ENCODE results near the gene CBFA2T3.

The CBFA2T3 gene

DNA sequence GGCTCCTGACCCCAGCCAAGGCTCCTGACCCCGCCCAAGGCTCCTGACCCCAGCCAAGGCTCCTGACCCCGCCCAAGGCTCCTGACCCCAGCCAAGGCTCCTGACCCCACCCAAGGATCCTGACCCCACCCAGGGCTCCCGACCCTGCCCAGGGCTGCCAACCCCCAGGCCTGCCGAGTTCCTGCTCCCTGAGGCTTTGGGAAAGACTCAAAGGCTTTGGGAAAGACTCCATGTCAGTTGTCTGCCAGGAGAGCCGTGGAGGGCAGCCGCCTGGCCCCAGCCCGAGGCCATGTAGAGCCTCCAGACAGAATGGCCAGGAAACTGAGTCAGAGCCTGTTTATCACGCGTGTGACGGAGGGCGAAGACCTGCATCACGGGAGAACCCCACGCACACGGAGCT is 21.1 kb downstream of the CBFA2T3 start:
- Histone ChIP-seq H3K4me1 (ENCODE audit: control insufficient read depth, insufficient read depth, low read length, unreplicated experiment) (no peaks in the 10 kb centered on the region), H3K79me2 (ENCODE audit: control insufficient read depth, insufficient read depth, low read length, unreplicated experiment) (no peaks in the 10 kb centered on the region), H3K27ac (ENCODE audit: low read depth, low read length) (no peak overlapping the region), H3K36me3 (ENCODE audit: insufficient read depth, low read length) (no peaks in the 10 kb centered on the region), H2AFZ (ENCODE audit: low read length, unreplicated experiment) (no peak overlapping the region), H3K4me3 (ENCODE audit: low read depth, low read length) (no peak overlapping the region), H3K27me3 (ENCODE audit: insufficient read depth, low read length) (peaks cover 32% of the 10 kb centered on the region)

DNA sequence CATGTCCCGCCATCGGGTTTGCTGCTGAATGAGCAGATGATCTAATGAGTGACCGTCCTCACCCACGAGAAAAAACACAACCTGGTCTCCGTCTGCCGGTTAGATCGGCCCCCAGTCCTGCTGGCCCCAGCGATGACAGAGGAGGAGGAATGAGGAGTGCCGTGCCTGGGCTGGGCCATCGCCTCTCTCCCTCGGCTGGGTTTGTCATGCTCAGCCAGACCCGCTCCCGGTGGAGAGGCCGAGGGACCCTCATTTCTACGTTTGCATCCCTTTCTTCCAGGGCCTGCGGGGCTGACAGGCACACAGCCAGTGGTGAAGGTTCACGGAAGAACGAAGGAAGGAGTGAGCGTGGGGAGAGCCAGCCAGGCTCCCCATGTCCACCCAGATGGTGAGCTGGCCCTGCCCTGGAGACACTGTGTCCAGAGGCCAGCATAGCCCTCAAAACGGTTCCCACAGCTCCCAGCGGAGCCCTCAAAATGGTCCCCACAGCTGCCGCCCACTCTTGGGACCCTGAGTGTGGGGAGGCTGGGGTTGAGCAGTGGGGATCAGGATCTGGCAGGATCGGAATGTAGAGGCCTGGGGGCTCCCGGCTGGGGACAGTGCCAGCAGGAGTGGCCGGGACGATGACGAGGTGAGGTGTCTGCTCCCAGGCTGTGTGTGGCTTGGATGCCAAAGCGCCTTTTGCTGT is 23.9 kb downstream of the CBFA2T3 start:
- Histone ChIP-seq H3K36me3 (ENCODE audit: insufficient read depth, low read length) (no peaks in the 10 kb centered on the region), H3K27ac (ENCODE audit: low read depth, low read length) (no peak overlapping the region), H3K27me3 (ENCODE audit: insufficient read depth, low read length) (peaks cover 21% of the 10 kb centered on the region; the same call in 1 of the 2 replicates), H3K79me2 (ENCODE audit: control insufficient read depth, insufficient read depth, low read length, unreplicated experiment) (no peaks in the 10 kb centered on the region), H2AFZ (ENCODE audit: low read length, unreplicated experiment) (no peak overlapping the region), H3K4me1 (ENCODE audit: control insufficient read depth, insufficient read depth, low read length, unreplicated experiment) (no peaks in the 10 kb centered on the region), H3K4me3 (ENCODE audit: low read depth, low read length) (no peak overlapping the region)

DNA sequence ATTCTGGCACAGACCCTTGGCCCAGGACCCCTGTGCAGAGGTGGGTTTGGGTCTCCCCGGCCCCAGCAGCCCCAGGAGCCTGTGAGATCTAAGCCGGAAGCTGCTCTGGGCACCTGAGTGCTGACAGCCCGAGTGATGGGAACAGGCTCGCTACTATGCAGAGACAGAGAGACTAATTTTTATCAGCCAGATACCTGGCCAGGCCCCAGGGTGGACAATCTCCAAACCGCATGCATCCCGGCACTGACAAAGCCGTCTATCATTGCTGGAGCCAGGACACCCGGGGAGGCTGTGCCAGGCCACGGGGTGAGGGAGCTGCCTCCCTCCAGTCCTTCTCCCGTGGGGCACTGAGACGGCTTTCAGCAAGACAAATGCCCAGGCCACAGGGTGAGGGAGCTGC is 25.0 kb downstream of the CBFA2T3 start:
- Histone ChIP-seq H3K27ac (ENCODE audit: low read depth, low read length) (no peak overlapping the region), H3K79me2 (ENCODE audit: control insufficient read depth, insufficient read depth, low read length, unreplicated experiment) (no peaks in the 10 kb centered on the region), H3K27me3 (ENCODE audit: insufficient read depth, low read length) (peaks cover 23% of the 10 kb centered on the region), H3K36me3 (ENCODE audit: insufficient read depth, low read length) (no peaks in the 10 kb centered on the region), H3K4me3 (ENCODE audit: low read depth, low read length) (no peak overlapping the region), H3K4me1 (ENCODE audit: control insufficient read depth, insufficient read depth, low read length, unreplicated experiment) (no peaks in the 10 kb centered on the region), H2AFZ (ENCODE audit: low read length, unreplicated experiment) (no peak overlapping the region)

DNA sequence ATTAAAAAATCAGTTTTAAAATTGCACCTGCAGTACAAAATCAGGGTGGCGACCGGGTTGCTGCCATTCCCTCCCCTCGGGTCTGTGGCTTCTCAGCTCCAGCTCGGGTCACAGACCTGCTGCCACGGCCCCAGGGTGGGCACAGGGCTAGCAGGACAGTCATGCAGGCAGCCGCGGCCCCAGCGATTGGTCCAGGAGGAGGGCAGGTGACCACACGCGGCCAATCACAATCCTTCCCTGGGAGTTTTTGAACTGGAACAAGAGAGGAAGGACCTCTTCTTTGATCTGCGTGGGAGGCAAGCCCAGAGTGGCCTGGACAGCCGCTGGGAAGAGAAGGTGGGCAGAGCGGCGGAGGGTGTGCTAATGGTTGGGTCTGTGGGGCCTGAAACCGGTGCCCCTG is 25.5 kb downstream of the CBFA2T3 start:
- Histone ChIP-seq H3K4me1 (ENCODE audit: control insufficient read depth, insufficient read depth, low read length, unreplicated experiment) (no peaks in the 10 kb centered on the region), H3K4me3 (ENCODE audit: low read depth, low read length) (no peak overlapping the region), H3K27me3 (ENCODE audit: insufficient read depth, low read length) (peaks cover 21% of the 10 kb centered on the region), H2AFZ (ENCODE audit: low read length, unreplicated experiment) (no peak overlapping the region), H3K36me3 (ENCODE audit: insufficient read depth, low read length) (no peaks in the 10 kb centered on the region), H3K79me2 (ENCODE audit: control insufficient read depth, insufficient read depth, low read length, unreplicated experiment) (no peaks in the 10 kb centered on the region), H3K27ac (ENCODE audit: low read depth, low read length) (no peak overlapping the region)

DNA sequence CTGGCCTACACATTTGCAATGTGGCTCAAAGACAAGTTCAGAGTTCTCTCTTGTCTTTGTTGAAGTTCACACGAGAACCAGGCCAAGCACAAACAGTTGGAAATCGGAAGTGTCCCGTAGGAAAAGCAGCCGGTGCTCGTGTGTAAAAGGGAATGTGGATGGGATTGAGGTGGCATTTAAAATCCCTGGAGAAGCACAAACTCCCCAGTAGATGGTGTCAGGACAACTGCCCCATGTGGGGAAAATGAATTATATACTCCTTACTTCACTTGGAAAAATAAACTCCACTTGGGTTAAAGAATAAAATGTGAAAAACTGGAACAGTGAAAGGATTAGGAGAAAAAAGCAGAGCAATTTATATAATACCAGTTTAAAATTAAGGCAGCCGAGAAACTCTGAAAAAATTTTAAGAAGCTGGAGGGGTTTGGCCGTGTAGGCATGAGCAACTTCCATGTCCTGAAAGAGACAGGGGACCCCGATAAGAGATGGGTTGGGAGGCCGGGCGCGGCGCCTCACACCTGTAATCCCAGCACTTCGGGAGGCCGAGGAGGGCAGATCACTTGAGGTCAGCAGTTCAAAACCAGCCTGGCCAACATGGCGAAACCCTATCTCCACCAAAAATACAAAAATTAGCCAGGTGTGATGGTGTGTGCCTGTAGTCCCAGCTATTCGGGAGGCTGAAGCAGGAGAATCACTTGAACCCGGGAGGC is 28.1 kb downstream of the CBFA2T3 start:
- no peak overlapping the region for H3K4me3 ChIP-seq (ENCODE audit: low read depth, low read length)
- no peak overlapping the region for H2AFZ ChIP-seq (ENCODE audit: low read length, unreplicated experiment)
- H3K27me3 ChIP-seq (ENCODE audit: insufficient read depth, low read length), result peaks cover 32% of the 10 kb centered on the region
- no peaks in the 10 kb centered on the region for H3K4me1 ChIP-seq (ENCODE audit: control insufficient read depth, insufficient read depth, low read length, unreplicated experiment)
- no peaks in the 10 kb centered on the region for H3K79me2 ChIP-seq (ENCODE audit: control insufficient read depth, insufficient read depth, low read length, unreplicated experiment)
- H3K27ac ChIP-seq (ENCODE audit: low read depth, low read length), result no peak overlapping the region
- H3K36me3 ChIP-seq (ENCODE audit: insufficient read depth, low read length), result no peaks in the 10 kb centered on the region

DNA sequence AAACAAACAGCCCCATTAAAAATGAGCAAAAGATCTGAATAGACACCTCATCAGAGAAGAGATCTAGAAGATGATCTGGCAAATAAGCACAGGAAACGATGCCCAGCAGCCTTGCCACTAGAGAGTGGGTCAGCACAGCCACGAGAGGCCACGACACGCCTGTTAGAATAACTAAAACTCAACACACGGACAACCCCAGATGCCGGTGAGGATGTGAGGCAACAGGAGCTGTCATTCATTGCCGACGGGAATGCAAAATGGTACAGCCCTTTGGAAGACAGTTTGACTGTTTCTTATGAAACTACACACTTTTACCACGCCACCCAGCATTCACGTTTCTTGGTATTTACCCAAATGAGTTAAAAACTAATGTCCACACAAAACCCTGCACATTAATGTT is 31.5 kb downstream of the CBFA2T3 start:
- H3K27me3 ChIP-seq (ENCODE audit: insufficient read depth, low read length), result peaks cover 52% of the 10 kb centered on the region
- no peak overlapping the region for H2AFZ ChIP-seq (ENCODE audit: low read length, unreplicated experiment)
- H3K4me1 ChIP-seq (ENCODE audit: control insufficient read depth, insufficient read depth, low read length, unreplicated experiment), result no peaks in the 10 kb centered on the region
- no peak overlapping the region for H3K27ac ChIP-seq (ENCODE audit: low read depth, low read length)
- no peaks in the 10 kb centered on the region for H3K36me3 ChIP-seq (ENCODE audit: insufficient read depth, low read length)
- H3K4me3 ChIP-seq (ENCODE audit: low read depth, low read length), result no peak overlapping the region
- no peaks in the 10 kb centered on the region for H3K79me2 ChIP-seq (ENCODE audit: control insufficient read depth, insufficient read depth, low read length, unreplicated experiment)

DNA sequence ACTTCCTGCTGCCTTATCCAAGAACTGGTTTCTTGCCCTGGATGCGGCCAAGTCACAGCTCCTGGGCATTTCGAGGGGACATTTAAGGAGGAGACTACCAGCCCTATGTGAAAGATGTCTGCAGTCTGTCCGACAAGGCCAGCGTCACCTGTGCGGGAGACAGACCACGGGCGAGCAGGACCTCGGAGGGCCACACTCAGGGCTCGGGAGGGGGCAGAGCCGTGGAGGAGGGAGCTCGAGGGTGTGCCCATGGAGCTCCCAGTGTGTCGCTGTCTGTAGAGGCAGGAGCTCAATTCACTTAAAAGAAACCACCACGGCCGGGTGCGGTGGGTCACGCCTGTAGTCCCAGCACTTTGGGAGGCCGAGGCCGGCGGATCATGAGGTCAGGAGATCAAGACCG is 33.3 kb downstream of the CBFA2T3 start:
- no peak overlapping the region for H3K27ac ChIP-seq (ENCODE audit: low read depth, low read length)
- H3K27me3 ChIP-seq (ENCODE audit: insufficient read depth, low read length), result peaks cover 69% of the 10 kb centered on the region
- H2AFZ ChIP-seq (ENCODE audit: low read length, unreplicated experiment), result no peak overlapping the region
- no peak overlapping the region for H3K4me3 ChIP-seq (ENCODE audit: low read depth, low read length)
- peaks cover 2% of the 10 kb centered on the region for H3K4me1 ChIP-seq (ENCODE audit: control insufficient read depth, insufficient read depth, low read length, unreplicated experiment)
- no peaks in the 10 kb centered on the region for H3K79me2 ChIP-seq (ENCODE audit: control insufficient read depth, insufficient read depth, low read length, unreplicated experiment)
- no peaks in the 10 kb centered on the region for H3K36me3 ChIP-seq (ENCODE audit: insufficient read depth, low read length)

DNA sequence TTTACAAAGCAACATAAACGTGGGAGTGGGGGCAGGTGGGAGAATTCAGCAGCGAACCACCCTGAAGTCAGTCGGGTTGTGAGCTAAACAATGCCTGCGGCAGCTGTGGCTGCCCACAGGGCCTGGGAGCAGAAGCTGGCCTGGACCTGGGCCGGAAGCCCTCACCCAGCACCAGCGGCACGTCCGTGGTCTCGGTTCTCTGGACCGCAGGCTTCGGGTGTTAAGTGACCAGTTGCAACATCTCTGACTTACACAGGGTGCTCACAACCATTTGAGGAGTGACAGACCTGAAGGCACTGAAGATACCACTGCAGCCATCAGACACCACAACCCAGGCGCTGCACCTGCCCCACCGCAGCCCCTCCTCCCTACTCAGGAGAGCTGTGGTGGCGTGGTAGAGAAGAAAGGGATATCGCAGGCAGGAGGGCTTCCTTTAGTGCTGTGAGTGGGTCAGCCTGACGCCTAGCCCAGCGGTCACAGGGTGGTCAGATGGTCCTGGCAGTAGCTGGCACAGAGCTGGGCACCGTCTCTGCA is 33.8 kb downstream of the CBFA2T3 start:
- Histone ChIP-seq H3K79me2 (ENCODE audit: control insufficient read depth, insufficient read depth, low read length, unreplicated experiment) (no peaks in the 10 kb centered on the region), H3K27me3 (ENCODE audit: insufficient read depth, low read length) (peaks cover 71% of the 10 kb centered on the region)

DNA sequence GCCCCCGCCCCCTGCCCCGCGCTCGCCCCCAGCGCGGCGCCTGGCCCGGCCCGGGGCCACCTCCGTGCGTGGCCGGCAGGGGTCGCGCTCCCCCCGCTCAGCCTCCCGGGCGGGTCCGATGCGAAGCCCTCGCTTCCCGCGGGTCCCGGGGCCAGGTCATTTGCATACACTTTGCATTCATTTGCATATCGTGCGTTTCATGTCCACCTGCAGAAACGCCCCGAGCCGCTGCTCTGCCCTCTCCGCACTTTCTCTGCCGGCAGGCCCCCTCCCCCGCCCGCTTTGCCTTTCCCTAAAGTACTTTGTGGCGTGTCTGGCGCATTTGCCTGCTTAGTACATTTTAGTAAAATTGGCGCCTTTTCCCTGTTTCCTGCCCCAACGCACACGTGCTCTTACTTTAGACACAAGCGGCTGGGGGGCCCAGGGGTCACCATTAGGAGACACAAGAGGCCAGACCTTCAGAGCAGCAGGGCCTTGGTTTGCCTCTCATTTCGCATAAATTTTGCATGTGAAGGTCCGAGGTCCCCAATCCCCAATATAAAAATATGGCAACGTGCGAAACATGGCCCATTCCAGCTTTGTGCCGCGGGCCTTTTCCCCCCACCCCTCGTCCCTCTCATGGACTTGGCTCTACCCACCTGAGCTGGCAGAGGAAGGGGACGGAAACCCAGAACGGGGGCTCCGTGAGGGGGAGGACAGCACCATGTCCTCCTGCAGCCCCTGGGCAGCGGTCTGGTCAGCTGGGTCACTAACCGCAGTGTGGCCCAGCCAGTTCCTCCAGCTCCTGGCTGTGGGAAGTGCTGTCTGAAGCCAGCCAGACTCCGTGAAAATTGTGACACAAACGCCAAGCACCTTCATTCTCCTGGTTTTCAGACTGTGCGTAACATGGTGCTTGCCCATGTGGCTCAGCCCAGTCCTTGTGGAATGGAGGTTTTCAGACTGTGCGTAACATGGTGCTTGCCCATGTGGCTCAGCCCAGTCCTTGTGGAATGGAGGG is 34.8 kb downstream of the CBFA2T3 start:
- peaks cover 2% of the 10 kb centered on the region for H3K4me1 ChIP-seq (ENCODE audit: control insufficient read depth, insufficient read depth, low read length, unreplicated experiment)
- no peak overlapping the region for H3K4me3 ChIP-seq (ENCODE audit: low read depth, low read length)
- no peak overlapping the region for H3K27ac ChIP-seq (ENCODE audit: low read depth, low read length)
- H3K27me3 ChIP-seq (ENCODE audit: insufficient read depth, low read length), result peaks cover 64% of the 10 kb centered on the region
- no peaks in the 10 kb centered on the region for H3K79me2 ChIP-seq (ENCODE audit: control insufficient read depth, insufficient read depth, low read length, unreplicated experiment)
- H2AFZ ChIP-seq (ENCODE audit: low read length, unreplicated experiment), result no peak overlapping the region
- H3K36me3 ChIP-seq (ENCODE audit: insufficient read depth, low read length), result no peaks in the 10 kb centered on the region

More for the DNA sequence above, 33.8 kb downstream of the CBFA2T3 start:
- Histone ChIP-seq H3K27ac (ENCODE audit: low read depth, low read length) (no peak overlapping the region), H2AFZ (ENCODE audit: low read length, unreplicated experiment) (no peak overlapping the region), H3K4me1 (ENCODE audit: control insufficient read depth, insufficient read depth, low read length, unreplicated experiment) (peaks cover 2% of the 10 kb centered on the region), H3K4me3 (ENCODE audit: low read depth, low read length) (no peak overlapping the region), H3K36me3 (ENCODE audit: insufficient read depth, low read length) (no peaks in the 10 kb centered on the region)

Data from ACC112 (cell line).